ENCODE measurements around the gene SPIN1.

SPIN1 gene

GRCh38 chr9:88388886-88389605, 802 bp downstream of the SPIN1 start:
- peak overlapping the region; percentile 84 for H3K4me3 ChIP-seq (ENCODE audit: low read depth, low read length)
- TF ChIP-seq CTCF (IDR thresholded peaks at IDR 0.05; ENCODE audit: insufficient read depth, low read depth, low read length, missing control alignments), result no peak
- peak; percentile 57 for DNase-seq (ENCODE audit: low read depth)

GRCh38 chr9:88390371-88390990, 2.2 kb downstream of the SPIN1 start:
- no peak for DNase-seq (ENCODE audit: low read depth)
- no peak for TF ChIP-seq CTCF (IDR thresholded peaks at IDR 0.05; ENCODE audit: insufficient read depth, low read depth, low read length, missing control alignments)
- no peak overlapping the region for H3K4me3 ChIP-seq (ENCODE audit: low read depth, low read length)

- H3K4me3 ChIP-seq (ENCODE audit: low read depth, low read length), result no peak overlapping the region
- TF ChIP-seq CTCF (IDR thresholded peaks at IDR 0.05; ENCODE audit: insufficient read depth, low read depth, low read length, missing control alignments), result no peak
- peak; percentile 25 for DNase-seq (ENCODE audit: low read depth)
These were observed 3.0 kb downstream of the SPIN1 start for GRCh38 chr9:88391236-88391635.

- no peak for DNase-seq (ENCODE audit: low read depth)
- H3K4me3 ChIP-seq (ENCODE audit: low read depth, low read length), result no peak overlapping the region
- TF ChIP-seq CTCF (IDR thresholded peaks at IDR 0.05; ENCODE audit: insufficient read depth, low read depth, low read length, missing control alignments), result no peak
These were observed 3.7 kb downstream of the SPIN1 start for GRCh38 chr9:88391921-88392320.

- H3K4me3 ChIP-seq (ENCODE audit: low read depth, low read length), result no peak overlapping the region
- DNase-seq (ENCODE audit: low read depth), result no peak
- TF ChIP-seq CTCF (IDR thresholded peaks at IDR 0.05; ENCODE audit: insufficient read depth, low read depth, low read length, missing control alignments), result no peak
These were observed 4.3 kb downstream of the SPIN1 start for GRCh38 chr9:88392549-88392948.

GRCh38 chr9:88396836-88397577, 8.8 kb downstream of the SPIN1 start:
- no peak overlapping the region for H3K4me3 ChIP-seq (ENCODE audit: low read depth, low read length)
- DNase-seq (ENCODE audit: low read depth), result no peak
- TF ChIP-seq CTCF (IDR thresholded peaks at IDR 0.05; ENCODE audit: insufficient read depth, low read depth, low read length, missing control alignments), result no peak

Data from GM12865 (cell line).